HEK293 (cell line): ENCODE results near the gene BLVRB.
A peak's percentile ranks its signal among the peaks of the same experiment; 100 is the strongest.

ENCODE experiments used
- BCL11B ChIP-seq: fragments of 450-650 bp; formaldehyde crosslinking; IDR thresholded peaks from 2 replicates; pipeline ENCODE4 v1.5.1; 2016; ENCODE audit warnings: low read depth, missing biosample characterization, missing genetic modification characterization
- GFI1B ChIP-seq: fragments of 450-650 bp; formaldehyde crosslinking; IDR thresholded peaks from 2 replicates; pipeline ENCODE4 v1.5.1; 2016; ENCODE audit warnings: missing biosample characterization, missing genetic modification characterization
- KLF1 ChIP-seq: fragments of 450-650 bp; formaldehyde crosslinking; IDR thresholded peaks from 2 replicates; pipeline ENCODE4 v1.5.1; 2016; ENCODE audit warnings: missing biosample characterization, missing genetic modification characterization
- MEIS1 ChIP-seq: sonication (generic); formaldehyde crosslinking; IDR thresholded peaks from 2 replicates; pipeline ENCODE4 v1.8.1; 2022; ENCODE audit warnings: missing genetic modification reagents, mild to moderate bottlenecking, borderline replicate concordance
- MYNN ChIP-seq: fragments of 450-650 bp; formaldehyde crosslinking; IDR thresholded peaks from 2 replicates; pipeline ENCODE4 v1.5.1; 2016; ENCODE audit warnings: missing biosample characterization, missing genetic modification characterization, borderline replicate concordance
- OVOL3 ChIP-seq: fragments of 450-650 bp; formaldehyde crosslinking; IDR thresholded peaks from 2 replicates; pipeline ENCODE4 v1.5.1; 2016; ENCODE audit warnings: missing biosample characterization, missing genetic modification characterization
- RBAK ChIP-seq: fragments of 450-650 bp; formaldehyde crosslinking; IDR thresholded peaks from 2 replicates; pipeline ENCODE4 v1.5.1; 2016; ENCODE audit warnings: missing biosample characterization, missing genetic modification characterization
- REPIN1 ChIP-seq: fragments of 450-650 bp; formaldehyde crosslinking; IDR thresholded peaks from 2 replicates; pipeline ENCODE4 v1.5.1; 2017; ENCODE audit warnings: missing biosample characterization, missing genetic modification characterization, low read depth
- SP2 ChIP-seq: fragments of 450-650 bp; formaldehyde crosslinking; IDR thresholded peaks from 2 replicates; pipeline ENCODE4 v1.5.1; 2016; ENCODE audit warnings: missing biosample characterization, missing genetic modification characterization
- SP3 ChIP-seq: fragments of 450-650 bp; formaldehyde crosslinking; IDR thresholded peaks from 2 replicates; pipeline ENCODE4 v1.5.1; 2016; ENCODE audit warnings: missing biosample characterization, missing genetic modification characterization
- ZBTB21 ChIP-seq: fragments of 450-650 bp; formaldehyde crosslinking; IDR thresholded peaks from 2 replicates; pipeline ENCODE4 v1.5.1; 2017; ENCODE audit warnings: missing biosample characterization, missing genetic modification characterization
- ZFP3 ChIP-seq: fragments of 450-650 bp; formaldehyde crosslinking; IDR thresholded peaks from 2 replicates; pipeline ENCODE4 v1.5.1; 2016; ENCODE audit warnings: low read depth, missing biosample characterization, missing genetic modification characterization
- ZNF157 ChIP-seq: fragments of 450-650 bp; formaldehyde crosslinking; IDR thresholded peaks from 2 replicates; pipeline ENCODE4 v1.5.1; 2016; ENCODE audit warnings: missing biosample characterization, missing genetic modification characterization
- ZNF16 ChIP-seq: fragments of 450-650 bp; formaldehyde crosslinking; IDR thresholded peaks from 2 replicates; pipeline ENCODE4 v1.5.1; 2016; ENCODE audit warnings: low read depth, missing biosample characterization, missing genetic modification characterization
- ZNF37A ChIP-seq: fragments of 450-650 bp; IDR thresholded peaks from 2 replicates; pipeline ENCODE4 v1.5.1; 2018; ENCODE audit warnings: missing biosample characterization, missing genetic modification characterization
- ZNF473 ChIP-seq: fragments of 450-650 bp; formaldehyde crosslinking; IDR thresholded peaks from 2 replicates; pipeline ENCODE4 v1.5.1; 2017; ENCODE audit warnings: missing biosample characterization, missing genetic modification characterization
- ZNF544 ChIP-seq: fragments of 450-650 bp; formaldehyde crosslinking; IDR thresholded peaks from 2 replicates; pipeline ENCODE4 v1.5.0; 2017; ENCODE audit warnings: missing biosample characterization, missing genetic modification characterization
- ZNF548 ChIP-seq: fragments of 450-650 bp; formaldehyde crosslinking; IDR thresholded peaks from 2 replicates; pipeline ENCODE4 v1.5.1; 2016; ENCODE audit warnings: missing biosample characterization, missing genetic modification characterization
- ZNF558 ChIP-seq: fragments of 450-650 bp; formaldehyde crosslinking; IDR thresholded peaks from 2 replicates; pipeline ENCODE4 v1.5.1; 2016; ENCODE audit warnings: missing biosample characterization, missing genetic modification characterization
- ZNF623 ChIP-seq: fragments of 450-650 bp; formaldehyde crosslinking; IDR thresholded peaks from 2 replicates; pipeline ENCODE4 v1.5.1; 2016; ENCODE audit warnings: missing biosample characterization, missing genetic modification characterization
- ZNF629 ChIP-seq: fragments of 450-650 bp; formaldehyde crosslinking; IDR thresholded peaks from 2 replicates; pipeline ENCODE4 v1.5.1; 2017; ENCODE audit warnings: missing biosample characterization, missing genetic modification characterization
- ZNF660 ChIP-seq: fragments of 450-650 bp; IDR thresholded peaks from 2 replicates; pipeline ENCODE4 v1.5.1; 2018; ENCODE audit warnings: missing biosample characterization, mild to moderate bottlenecking, missing genetic modification characterization
- ZNF791 ChIP-seq: fragments of 450-650 bp; formaldehyde crosslinking; IDR thresholded peaks from 2 replicates; pipeline ENCODE4 v1.5.1; 2016; ENCODE audit warnings: missing biosample characterization, missing genetic modification characterization
- ZNF792 ChIP-seq: fragments of 450-650 bp; formaldehyde crosslinking; IDR thresholded peaks from 2 replicates; pipeline ENCODE4 v1.5.1; 2016; ENCODE audit warnings: missing biosample characterization, missing genetic modification characterization
- TF ChIP-seq, protein P1 (sequence below): fragments of 450-650 bp; formaldehyde crosslinking; IDR thresholded peaks from 2 replicates; pipeline ENCODE4 v1.5.1; 2016; ENCODE audit warnings: missing biosample characterization, missing genetic modification characterization, borderline replicate concordance
- TF ChIP-seq, protein P2 (sequence below): fragments of 450-650 bp; formaldehyde crosslinking; IDR thresholded peaks from 2 replicates; pipeline ENCODE4 v1.5.1; 2016; ENCODE audit warnings: missing biosample characterization, missing genetic modification characterization
- TF ChIP-seq, protein P3 (sequence below): fragments of 450-650 bp; formaldehyde crosslinking; IDR thresholded peaks from 2 replicates; pipeline ENCODE4 v1.5.1; 2016; ENCODE audit warnings: missing biosample characterization, missing genetic modification characterization
- TF ChIP-seq, protein P4 (sequence below): fragments of 450-650 bp; formaldehyde crosslinking; IDR thresholded peaks from 2 replicates; pipeline ENCODE4 v1.5.1; 2016; ENCODE audit warnings: missing biosample characterization, missing genetic modification characterization
- TF ChIP-seq, protein P5 (sequence below): fragments of 450-650 bp; formaldehyde crosslinking; IDR thresholded peaks from 2 replicates; pipeline ENCODE4 v1.5.1; 2016; ENCODE audit warnings: missing biosample characterization, missing genetic modification characterization
- TF ChIP-seq, protein P6 (sequence below): fragments of 450-650 bp; formaldehyde crosslinking; IDR thresholded peaks from 2 replicates; pipeline ENCODE4 v1.5.1; 2016; ENCODE audit warnings: missing biosample characterization, missing genetic modification characterization

The BLVRB gene

DNA sequence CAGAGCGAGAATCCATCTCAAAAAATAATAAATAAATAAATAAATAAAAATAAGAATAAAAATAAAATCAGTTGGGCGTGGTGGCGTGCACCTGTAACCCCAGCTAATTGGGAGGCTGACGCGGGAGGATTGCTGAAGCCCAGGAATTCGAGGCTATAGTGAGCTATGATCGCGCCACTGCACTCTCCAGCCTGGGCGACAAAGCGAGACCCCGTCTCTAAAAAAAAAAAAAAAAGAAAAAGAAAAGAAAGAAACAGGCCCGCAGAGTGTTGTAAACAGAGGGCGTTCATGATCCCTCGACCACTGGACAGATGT, 45.1 kb downstream of the BLVRB start (continued):
- TF ChIP-seq, protein P1, sequence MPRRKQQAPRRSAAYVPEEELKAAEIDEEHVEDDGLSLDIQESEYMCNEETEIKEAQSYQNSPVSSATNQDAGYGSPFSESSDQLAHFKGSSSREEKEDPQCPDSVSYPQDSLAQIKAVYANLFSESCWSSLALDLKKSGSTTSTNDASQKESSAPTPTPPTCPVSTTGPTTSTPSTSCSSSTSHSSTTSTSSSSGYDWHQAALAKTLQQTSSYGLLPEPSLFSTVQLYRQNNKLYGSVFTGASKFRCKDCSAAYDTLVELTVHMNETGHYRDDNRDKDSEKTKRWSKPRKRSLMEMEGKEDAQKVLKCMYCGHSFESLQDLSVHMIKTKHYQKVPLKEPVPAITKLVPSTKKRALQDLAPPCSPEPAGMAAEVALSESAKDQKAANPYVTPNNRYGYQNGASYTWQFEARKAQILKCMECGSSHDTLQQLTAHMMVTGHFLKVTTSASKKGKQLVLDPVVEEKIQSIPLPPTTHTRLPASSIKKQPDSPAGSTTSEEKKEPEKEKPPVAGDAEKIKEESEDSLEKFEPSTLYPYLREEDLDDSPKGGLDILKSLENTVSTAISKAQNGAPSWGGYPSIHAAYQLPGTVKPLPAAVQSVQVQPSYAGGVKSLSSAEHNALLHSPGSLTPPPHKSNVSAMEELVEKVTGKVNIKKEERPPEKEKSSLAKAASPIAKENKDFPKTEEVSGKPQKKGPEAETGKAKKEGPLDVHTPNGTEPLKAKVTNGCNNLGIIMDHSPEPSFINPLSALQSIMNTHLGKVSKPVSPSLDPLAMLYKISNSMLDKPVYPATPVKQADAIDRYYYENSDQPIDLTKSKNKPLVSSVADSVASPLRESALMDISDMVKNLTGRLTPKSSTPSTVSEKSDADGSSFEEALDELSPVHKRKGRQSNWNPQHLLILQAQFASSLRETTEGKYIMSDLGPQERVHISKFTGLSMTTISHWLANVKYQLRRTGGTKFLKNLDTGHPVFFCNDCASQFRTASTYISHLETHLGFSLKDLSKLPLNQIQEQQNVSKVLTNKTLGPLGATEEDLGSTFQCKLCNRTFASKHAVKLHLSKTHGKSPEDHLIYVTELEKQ (tag by site-specific recombination): no peak
- TF ChIP-seq, protein P2, sequence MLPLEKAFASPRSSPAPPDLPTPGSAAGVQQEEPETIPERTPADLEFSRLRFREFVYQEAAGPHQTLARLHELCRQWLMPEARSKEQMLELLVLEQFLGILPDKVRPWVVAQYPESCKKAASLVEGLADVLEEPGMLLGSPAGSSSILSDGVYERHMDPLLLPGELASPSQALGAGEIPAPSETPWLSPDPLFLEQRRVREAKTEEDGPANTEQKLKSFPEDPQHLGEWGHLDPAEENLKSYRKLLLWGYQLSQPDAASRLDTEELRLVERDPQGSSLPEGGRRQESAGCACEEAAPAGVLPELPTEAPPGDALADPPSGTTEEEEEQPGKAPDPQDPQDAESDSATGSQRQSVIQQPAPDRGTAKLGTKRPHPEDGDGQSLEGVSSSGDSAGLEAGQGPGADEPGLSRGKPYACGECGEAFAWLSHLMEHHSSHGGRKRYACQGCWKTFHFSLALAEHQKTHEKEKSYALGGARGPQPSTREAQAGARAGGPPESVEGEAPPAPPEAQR: no peak
- TF ChIP-seq SP2 (tag by site-specific recombination) (no peak), ZNF473 (no peak), ZNF157 (no peak), GFI1B (no peak), REPIN1 (peak; percentile 83; the same call in 1 of the 2 replicates), ZNF544 (no peak), MYNN (tag by site-specific recombination) (no peak; the same call in 1 of the 2 replicates), ZBTB21 (peak; percentile 25; the same call in 1 of the 2 replicates), RBAK (tag by site-specific recombination) (peak; percentile 67; the same call in 1 of the 2 replicates), ZNF792 (tag by site-specific recombination) (peak; percentile 79; the same call in 1 of the 2 replicates), ZNF791 (tag by site-specific recombination) (no peak), ZNF623 (tag by site-specific recombination) (no peak), ZNF629 (tag by site-specific recombination) (no peak), ZNF37A (tag by site-specific recombination) (no peak), SP3 (tag by site-specific recombination) (no peak), KLF1 (tag by site-specific recombination) (no peak), ZFP3 (tag by site-specific recombination) (0 out of 2 replicates have a peak, but pooled peaks have one; percentile 22), ZNF660 (tag by site-specific recombination) (no peak), ZNF558 (peak; percentile 77; the same call in 1 of the 2 replicates), ZNF16 (no peak), OVOL3 (tag by site-specific recombination) (no peak; the same call in 1 of the 2 replicates), BCL11B (tag by site-specific recombination) (peak; percentile 100), MEIS1 (CRISPR knock-in tag) (no peak), ZNF548 (tag by site-specific recombination) (0 out of 2 replicates have a peak, but pooled peaks have one; percentile 53)
- TF ChIP-seq, protein P3, sequence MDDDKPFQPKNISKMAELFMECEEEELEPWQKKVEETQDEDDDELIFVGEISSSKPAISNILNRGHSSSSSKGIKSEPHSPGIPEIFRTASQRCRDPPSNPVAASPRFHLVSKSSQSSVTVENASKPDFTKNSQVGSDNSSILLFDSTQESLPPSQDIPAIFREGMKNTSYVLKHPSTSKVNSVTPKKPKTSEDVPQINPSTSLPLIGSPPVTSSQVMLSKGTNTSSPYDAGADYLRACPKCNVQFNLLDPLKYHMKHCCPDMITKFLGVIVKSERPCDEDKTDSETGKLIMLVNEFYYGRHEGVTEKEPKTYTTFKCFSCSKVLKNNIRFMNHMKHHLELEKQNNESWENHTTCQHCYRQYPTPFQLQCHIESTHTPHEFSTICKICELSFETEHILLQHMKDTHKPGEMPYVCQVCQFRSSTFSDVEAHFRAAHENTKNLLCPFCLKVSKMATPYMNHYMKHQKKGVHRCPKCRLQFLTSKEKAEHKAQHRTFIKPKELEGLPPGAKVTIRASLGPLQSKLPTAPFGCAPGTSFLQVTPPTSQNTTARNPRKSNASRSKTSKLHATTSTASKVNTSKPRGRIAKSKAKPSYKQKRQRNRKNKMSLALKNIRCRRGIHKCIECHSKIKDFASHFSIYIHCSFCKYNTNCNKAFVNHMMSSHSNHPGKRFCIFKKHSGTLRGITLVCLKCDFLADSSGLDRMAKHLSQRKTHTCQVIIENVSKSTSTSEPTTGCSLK (tag by site-specific recombination): no peak
- TF ChIP-seq, protein P4, sequence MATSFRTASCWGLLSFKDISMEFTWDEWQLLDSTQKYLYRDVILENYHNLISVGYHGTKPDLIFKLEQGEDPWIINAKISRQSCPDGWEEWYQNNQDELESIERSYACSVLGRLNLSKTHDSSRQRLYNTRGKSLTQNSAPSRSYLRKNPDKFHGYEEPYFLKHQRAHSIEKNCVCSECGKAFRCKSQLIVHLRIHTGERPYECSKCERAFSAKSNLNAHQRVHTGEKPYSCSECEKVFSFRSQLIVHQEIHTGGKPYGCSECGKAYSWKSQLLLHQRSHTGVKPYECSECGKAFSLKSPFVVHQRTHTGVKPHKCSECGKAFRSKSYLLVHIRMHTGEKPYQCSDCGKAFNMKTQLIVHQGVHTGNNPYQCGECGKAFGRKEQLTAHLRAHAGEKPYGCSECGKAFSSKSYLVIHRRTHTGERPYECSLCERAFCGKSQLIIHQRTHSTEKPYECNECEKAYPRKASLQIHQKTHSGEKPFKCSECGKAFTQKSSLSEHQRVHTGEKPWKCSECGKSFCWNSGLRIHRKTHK: no peak
- TF ChIP-seq, protein P5, sequence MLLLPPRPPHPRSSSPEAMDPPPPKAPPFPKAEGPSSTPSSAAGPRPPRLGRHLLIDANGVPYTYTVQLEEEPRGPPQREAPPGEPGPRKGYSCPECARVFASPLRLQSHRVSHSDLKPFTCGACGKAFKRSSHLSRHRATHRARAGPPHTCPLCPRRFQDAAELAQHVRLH (tag by site-specific recombination): peak; percentile 88
- TF ChIP-seq, protein P6, sequence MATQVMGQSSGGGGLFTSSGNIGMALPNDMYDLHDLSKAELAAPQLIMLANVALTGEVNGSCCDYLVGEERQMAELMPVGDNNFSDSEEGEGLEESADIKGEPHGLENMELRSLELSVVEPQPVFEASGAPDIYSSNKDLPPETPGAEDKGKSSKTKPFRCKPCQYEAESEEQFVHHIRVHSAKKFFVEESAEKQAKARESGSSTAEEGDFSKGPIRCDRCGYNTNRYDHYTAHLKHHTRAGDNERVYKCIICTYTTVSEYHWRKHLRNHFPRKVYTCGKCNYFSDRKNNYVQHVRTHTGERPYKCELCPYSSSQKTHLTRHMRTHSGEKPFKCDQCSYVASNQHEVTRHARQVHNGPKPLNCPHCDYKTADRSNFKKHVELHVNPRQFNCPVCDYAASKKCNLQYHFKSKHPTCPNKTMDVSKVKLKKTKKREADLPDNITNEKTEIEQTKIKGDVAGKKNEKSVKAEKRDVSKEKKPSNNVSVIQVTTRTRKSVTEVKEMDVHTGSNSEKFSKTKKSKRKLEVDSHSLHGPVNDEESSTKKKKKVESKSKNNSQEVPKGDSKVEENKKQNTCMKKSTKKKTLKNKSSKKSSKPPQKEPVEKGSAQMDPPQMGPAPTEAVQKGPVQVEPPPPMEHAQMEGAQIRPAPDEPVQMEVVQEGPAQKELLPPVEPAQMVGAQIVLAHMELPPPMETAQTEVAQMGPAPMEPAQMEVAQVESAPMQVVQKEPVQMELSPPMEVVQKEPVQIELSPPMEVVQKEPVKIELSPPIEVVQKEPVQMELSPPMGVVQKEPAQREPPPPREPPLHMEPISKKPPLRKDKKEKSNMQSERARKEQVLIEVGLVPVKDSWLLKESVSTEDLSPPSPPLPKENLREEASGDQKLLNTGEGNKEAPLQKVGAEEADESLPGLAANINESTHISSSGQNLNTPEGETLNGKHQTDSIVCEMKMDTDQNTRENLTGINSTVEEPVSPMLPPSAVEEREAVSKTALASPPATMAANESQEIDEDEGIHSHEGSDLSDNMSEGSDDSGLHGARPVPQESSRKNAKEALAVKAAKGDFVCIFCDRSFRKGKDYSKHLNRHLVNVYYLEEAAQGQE (tag by site-specific recombination): no peak
